ENCODE measurements around the gene CCDC6. TPM values are rescaled to one million over a fixed set of nuclear protein-coding genes. Genes with fewer than 3 reads are reported as not detected.

Gene CCDC6
- total and polyA plus RNA-seq, 2 of the 4 experiments (the other 2 are of a cell fraction) = 21.8 to 30.8 TPM

DNA sequence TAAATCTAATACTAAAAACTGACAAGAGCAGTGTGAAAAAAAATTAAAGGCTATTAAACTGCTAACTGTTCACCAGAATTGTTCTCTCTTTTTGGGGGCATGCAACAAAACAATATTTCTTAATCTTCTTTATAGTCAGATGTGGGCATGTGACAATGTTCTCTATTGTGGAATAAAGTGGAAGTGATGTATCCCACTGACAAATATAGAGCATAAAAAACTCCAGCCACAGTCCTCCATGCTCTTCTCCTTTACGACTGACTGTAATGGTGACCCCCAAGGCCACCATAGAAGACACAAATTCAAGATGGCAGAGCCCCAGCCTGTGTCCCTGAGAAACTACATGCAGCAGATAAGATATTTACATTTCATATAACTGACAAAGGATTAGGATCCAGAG, 11.6 kb upstream of the CCDC6 start:
- Histone ChIP-seq H2AK5ac (ENCODE audit: low read depth, low read length) (no peak overlapping the region), H4K5ac (ENCODE audit: low read depth, low read length) (no peak overlapping the region), H2BK5ac (ENCODE audit: low read depth, low read length, poor library complexity, severe bottlenecking) (no peak overlapping the region), H3K14ac (replicated peaks; ENCODE audit: low read depth, low read length) (no peak overlapping the region), H3K9me3 (ENCODE audit: control insufficient read depth, insufficient read depth, low read length) (0 out of 2 replicates have a peak, but pooled peaks cover 3% of the 10 kb centered on the region), H3K9ac (ENCODE audit: low read depth, low read length) (no peak overlapping the region), H3K56ac (ENCODE audit: extremely low read depth, insufficient read depth, low read length) (no peak overlapping the region), H3K79me1 (ENCODE audit: low read depth in 1 of 2, low read length in 2 of 2) (no peaks in the 10 kb centered on the region), H3K4me1 (ENCODE audit: control insufficient read depth, insufficient read depth, low read length) (no peaks in the 10 kb centered on the region), H4K20me1 (ENCODE audit: insufficient read depth, low read length) (no peaks in the 10 kb centered on the region), H3K4ac (ENCODE audit: low read depth, low read length) (no peak overlapping the region), H2AFZ (replicated peaks; ENCODE audit: low read length, poor library complexity) (no peak overlapping the region), H2BK20ac (ENCODE audit: low read depth, low read length) (no peak overlapping the region), H3K36me3 (ENCODE audit: control insufficient read depth, insufficient read depth, low read length) (no peaks in the 10 kb centered on the region), H3K9me1 (ENCODE audit: insufficient read depth, low read length) (no peaks in the 10 kb centered on the region), H3K27ac (ENCODE audit: insufficient read depth, low read length) (no peak overlapping the region), H3K23ac (ENCODE audit: low read depth, low read length) (no peak overlapping the region), H2AK9ac (replicated peaks; ENCODE audit: low read depth, low read length, poor library complexity) (no peak overlapping the region), H3K27me3 (ENCODE audit: control insufficient read depth, insufficient read depth, low read length) (no peaks in the 10 kb centered on the region), H3K4me2 (ENCODE audit: low read depth, low read length) (no peak overlapping the region), H4K8ac (ENCODE audit: low read depth in 2 of 2, low read length in 2 of 2) (no peak overlapping the region), H3K4me3 (ENCODE audit: insufficient read depth, low read depth, low read length) (no peak overlapping the region), H3K18ac (ENCODE audit: low read depth, low read length) (no peak overlapping the region), H2BK15ac (ENCODE audit: low read depth, low read length) (no peak overlapping the region), H2BK120ac (ENCODE audit: low read depth, low read length) (no peak overlapping the region), H4K91ac (ENCODE audit: insufficient read depth, low read depth, low read length) (no peak overlapping the region)
- TF ChIP-seq POLR2A (IDR thresholded peaks at IDR 0.05; ENCODE audit: low read depth, low read length) (no peak), BHLHE40 (IDR thresholded peaks at IDR 0.05; ENCODE audit: low read depth, low read length) (no peak), NFE2L2 (IDR thresholded peaks at IDR 0.05; ENCODE audit: low read depth, low read length) (no peak)
- intact Hi-C loops (cut with micrococcal nuclease) = no loop called here
- CTCF ChIA-PET = no interaction called here
- ATAC-seq (ENCODE audit: low read depth) (no peak), DNase-seq (no peak)
- in situ Hi-C loops (cut with MboI; ENCODE audit: low sequenced_read_pairs) = no loop called here
- dilution Hi-C loops (cut with HindIII; ENCODE audit: low sequenced_read_pairs, unreplicated experiment) = no loop called here
- BruUV-seq (replicated peaks) = no TSS peak
- POLR2A ChIA-PET (ENCODE audit: unreplicated experiment) = no interaction called here
- no CpG with 5 or more reads among the region's 1 CpG for WGBS, 2 experiments (ENCODE audit: extremely low coverage in 2 of 2, insufficient read length in 1 of 2)

Data from IMR-90 (cell line).